Epidermal melanocyte (primary cell): ENCODE results near the gene FLAD1.

Experiments
- DNase-seq: peaks from one replicate; pipeline ENCODE4 v3.0.0; 2011; ENCODE audit warnings: low spot score; ENCODE audit not compliant: insufficient read length

FLAD1 gene

DNA sequence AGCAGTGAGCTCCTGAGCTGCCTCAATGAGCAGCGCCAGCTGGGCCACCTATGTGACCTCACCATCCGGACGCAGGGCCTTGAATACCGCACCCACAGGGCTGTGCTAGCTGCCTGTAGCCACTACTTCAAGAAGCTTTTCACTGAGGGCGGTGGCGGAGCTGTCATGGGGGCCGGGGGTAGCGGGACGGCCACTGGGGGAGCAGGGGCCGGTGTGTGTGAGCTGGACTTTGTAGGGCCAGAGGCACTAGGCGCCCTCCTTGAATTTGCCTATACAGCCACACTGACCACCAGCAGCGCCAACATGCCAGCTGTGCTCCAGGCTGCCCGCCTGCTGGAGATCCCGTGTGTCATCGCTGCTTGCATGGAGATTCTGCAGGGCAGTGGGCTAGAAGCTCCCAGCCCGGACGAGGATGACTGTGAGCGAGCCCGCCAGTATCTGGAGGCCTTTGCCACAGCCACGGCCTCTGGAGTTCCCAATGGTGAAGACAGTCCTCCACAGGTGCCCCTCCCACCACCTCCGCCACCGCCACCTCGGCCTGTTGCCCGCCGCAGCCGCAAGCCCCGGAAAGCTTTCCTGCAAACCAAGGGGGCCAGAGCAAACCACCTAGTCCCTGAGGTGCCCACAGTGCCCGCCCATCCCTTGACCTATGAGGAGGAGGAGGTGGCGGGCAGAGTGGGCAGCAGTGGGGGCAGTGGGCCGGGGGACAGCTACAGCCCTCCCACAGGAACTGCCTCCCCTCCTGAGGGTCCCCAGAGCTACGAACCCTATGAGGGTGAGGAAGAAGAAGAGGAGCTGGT is 31.8 kb downstream of the FLAD1 start:
- DNase-seq, result no peak

DNA sequence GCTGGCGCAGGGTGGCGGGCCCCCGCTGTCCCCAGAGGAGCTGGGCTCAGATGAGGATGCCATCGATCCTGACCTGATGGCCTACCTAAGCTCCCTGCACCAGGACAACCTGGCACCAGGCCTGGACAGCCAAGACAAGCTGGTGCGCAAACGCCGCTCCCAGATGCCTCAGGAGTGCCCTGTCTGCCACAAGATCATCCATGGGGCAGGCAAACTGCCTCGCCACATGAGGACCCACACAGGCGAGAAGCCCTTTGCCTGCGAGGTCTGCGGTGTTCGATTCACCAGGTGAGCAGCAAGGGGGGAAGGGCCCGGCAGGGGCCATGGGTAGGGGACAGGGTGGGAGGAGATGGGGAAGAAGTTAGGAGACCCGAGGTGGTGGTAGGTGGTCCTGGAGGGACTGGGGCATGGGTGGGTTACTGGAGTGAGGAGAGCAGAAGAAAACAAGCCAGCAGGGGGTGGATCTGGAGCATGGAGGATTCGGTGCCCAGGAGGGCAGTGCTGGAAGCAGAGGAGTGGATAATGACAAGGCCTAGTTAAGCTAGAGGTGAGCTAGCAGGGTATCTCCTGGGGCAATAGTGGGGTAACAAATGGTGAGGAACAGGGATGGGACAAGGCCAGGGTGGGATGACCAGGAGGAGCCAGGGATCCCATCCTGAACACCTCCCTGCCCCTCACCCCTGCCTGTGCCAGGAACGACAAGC is 32.5 kb downstream of the FLAD1 start:
- no peak for DNase-seq

DNA sequence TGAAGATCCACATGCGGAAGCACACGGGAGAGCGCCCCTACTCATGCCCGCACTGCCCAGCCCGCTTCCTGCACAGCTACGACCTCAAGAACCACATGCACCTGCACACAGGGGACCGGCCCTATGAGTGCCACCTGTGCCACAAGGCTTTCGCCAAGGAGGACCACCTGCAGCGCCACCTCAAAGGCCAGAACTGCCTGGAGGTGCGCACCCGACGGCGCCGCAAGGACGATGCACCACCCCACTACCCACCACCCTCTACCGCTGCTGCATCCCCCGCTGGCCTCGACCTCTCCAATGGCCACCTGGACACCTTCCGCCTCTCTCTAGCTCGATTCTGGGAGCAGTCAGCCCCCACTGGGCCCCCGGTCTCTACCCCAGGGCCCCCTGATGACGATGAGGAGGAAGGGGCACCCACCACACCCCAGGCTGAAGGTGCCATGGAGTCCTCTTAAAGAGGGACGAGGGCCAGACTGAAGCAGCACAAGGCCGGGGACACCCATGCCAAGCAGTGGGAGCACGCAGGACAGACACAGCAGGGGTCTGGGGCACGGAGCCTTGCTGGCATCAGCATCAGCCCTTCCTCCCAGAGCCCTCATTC is 33.2 kb downstream of the FLAD1 start:
- DNase-seq, result no peak

DNA sequence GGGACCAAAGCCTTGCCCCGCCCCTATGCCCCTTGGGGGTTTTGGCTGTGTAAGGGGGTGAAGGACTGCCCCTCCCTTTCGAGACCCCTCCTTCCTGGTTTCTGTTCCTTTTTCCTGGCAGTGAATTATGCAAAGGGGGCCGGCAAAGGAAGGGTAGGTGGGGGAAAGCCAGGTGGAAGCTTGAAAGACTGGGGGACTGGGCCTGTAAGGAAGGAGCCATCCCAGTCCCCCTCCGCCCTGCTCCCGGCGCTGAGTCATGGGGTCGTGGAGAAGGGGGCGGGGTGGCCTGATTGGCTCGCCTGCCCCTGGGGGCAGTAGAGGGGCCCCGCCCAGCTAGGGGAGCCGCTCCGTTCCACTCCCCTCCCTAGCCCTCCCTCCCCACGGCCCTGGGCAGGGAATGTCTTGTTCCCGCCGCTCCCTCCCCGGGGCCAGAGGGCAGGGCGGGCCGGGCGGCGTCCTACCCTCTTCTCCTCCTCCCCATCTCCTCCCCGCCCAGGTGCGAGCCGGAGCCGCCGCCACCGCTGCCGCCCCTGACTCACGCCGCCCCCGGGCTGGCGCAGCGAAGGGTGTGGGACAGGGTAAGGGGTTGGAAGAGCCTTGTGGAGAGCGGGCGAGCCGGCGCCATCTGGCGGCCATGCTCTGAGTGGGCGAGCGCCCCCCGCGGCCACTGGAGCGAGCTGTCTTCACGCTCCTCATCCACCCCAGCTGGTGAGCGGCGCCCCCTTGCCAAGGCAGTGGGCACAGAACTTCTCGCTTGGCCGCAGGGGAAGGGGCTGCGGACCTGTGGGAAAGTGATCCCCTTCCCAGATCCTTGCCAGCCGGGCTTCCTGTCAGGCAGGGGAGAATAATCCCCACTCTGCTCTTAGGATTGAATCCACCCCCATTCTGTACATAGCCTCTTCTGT is 34.1 kb downstream of the FLAD1 start:
- DNase-seq, result peak; percentile 77

DNA sequence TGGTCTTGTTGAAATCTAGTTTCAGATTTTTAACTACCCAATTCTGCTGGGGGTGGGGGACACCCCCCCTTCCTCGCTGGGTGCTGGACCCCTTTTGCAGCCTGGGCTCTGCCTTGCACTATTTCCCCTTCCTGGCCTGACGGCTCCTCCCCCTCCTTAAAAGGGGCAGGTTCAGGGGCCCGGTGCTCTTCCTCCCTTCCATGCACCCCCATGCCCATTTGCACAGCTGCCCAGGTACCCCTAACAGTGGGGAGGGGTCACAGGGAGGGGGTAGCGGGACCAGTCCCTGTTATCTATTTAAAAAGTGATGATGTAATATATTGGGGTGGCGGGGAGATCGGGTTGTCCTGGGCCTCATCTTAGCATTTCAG is 34.8 kb downstream of the FLAD1 start:
- no peak for DNase-seq

DNA sequence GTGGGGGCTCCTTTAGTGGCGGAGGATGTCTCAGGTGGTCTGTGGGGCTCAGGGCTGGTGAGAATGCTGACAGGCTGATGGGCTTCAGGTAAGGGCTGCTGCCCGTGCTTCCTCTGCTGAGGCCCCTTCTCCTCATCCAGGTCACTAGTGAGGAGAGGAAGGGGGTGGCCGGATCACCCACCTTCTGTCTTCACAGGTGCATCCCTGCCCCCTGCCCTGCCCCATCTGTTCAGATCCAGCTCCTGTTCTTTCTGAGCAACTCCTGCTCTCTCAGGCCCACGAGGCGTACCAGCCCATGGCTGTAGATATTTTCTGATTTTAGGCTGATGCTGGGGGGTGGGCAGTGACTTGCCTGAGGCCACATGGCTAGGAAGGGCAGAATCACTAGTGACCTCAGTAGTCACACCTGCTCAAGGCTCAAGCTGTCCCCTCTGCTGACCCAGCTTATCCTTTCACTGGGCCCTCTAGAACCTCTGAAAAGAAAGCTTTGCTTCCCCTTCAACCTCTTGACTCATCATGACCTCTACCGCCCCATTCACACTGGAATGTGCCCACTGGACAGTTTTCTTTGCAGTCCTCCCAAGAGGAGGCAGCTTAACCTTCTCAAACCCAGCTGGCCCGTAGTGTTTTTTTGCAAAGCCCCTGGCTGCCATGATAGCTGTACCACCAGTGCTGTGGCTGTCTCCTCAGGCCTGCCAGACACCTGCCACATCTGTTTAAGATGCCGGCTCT is 35.6 kb downstream of the FLAD1 start:
- no peak for DNase-seq

DNA sequence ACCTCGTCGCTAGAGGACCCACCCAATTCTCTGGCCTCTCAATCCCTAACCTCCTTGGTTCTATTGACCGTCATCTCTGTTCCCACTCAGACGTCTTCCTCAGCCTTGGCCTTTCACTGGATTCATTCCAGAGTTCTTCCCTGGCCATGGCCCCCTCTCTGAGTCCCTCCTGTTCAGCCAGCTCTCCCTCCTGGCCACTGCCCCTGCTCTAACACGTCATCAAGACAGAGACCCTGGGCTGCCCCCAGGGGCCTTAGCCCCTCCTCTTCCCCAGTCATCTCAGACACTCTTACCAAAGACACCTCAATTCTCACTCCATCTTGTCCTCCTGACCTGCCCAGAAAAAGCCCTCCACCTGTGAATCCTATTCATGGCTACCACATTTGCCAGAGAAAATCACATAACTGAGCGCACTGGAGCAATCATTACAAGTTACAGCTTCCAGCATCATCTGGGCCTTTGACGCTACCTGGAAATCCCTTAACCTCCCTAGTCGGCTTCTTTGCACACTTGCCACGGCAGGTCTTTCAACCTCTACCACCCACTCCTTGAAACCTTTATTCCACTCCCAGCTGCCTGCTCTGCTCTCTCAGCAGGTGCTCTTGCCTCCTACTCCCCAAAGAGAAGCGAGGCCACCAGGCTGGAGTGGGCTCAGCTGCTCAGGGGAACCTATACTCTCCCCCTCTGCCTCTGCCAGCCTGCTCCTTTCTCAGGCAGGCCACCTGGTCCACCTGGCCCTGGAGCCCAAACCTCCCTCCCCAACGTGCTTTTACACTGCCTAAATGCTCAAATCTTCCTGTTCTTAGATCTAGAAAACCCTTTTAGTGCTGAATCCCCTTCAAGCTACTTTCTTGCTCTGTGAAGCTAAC is 36.5 kb downstream of the FLAD1 start:
- no peak for DNase-seq

DNA sequence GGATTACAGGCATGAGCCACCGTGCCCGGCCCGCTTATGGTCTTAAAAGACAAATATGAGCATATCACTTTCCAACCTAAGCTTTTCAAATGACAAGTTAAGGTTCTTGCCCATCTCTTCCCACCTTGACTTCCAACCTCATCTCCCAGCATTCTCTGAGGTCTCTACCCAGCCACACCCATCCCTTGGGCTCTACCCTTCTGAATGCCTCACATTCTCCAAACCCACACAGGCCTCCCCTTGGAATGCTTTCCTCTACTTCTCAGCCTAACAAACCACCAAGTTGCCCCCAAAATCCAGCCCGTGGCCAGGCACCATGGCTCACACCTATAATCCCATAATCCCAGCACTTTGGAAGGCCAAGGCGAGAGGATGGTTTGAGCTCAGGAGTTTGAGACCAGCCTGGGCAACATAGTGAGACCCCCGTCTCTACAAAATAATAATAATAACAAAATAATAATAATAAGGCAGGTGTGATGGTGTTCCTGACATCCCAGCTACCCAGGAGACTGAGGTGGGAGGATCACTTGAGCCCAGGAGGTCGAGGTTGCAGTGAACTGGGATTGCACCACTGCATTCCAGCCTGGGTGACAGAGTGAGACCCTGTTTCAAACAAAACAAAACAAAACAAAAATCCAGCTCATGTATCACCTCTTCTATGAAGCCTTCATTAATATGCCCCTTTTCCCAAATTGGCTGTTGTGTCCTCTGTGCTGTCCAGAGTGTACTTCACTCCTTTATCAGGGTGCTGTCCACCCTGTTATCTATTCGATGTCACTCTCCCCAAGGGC is 39.2 kb downstream of the FLAD1 start:
- DNase-seq, result no peak

DNA sequence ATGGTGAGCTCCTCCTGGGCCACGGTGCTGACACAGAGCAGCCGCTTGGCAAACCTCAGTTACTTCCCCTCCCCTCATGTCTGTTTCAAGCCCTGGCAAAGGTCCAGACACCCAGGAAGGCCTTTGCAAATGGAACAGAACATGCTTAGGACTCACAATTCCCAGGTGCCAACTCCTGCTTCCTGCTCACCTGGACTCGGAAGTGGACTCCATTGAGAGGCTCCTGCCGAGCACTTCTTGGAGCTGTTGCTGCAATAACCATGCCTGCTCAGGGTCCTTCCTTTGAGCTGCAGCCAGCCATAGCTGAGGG is 39.7 kb downstream of the FLAD1 start:
- no peak for DNase-seq

DNA sequence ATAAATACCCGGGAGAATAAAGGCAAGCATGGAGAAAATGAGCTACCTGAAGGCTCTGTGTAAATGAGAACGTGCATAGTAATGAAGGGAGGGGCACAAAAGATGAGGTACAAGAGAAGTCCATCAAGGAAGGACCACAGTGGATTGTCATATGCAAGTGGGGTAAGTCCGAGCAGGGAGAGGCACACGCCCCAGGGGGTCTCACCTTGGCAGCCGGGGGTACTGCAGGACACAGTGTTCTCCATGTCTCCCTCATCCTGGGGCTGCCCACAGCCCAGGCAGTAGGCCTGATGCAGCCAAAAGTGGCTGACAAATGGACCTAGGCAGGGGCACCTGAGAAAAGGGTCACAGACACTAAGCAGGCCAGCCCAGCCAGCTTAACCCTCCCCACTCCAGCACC is 40.5 kb downstream of the FLAD1 start:
- DNase-seq, result no peak

DNA sequence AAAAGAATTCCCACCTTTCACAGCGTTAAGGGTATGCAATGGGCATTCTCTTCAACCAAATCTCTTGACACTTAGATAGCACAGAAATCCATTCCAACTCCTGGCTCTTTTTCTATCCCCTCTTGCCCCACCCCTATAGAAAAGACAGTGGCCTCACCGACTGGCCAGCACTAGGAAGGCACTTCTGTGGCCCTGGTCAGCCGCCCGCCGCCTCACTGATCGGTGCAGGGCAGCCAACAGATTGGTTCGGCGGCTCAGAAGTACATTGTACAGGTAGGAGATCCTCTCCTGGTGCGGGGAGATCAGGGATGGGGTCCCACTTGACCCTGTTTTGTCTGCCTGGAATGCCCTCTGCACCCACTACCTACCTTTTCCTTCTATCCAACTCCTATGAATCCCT is 41.2 kb downstream of the FLAD1 start:
- no peak for DNase-seq

DNA sequence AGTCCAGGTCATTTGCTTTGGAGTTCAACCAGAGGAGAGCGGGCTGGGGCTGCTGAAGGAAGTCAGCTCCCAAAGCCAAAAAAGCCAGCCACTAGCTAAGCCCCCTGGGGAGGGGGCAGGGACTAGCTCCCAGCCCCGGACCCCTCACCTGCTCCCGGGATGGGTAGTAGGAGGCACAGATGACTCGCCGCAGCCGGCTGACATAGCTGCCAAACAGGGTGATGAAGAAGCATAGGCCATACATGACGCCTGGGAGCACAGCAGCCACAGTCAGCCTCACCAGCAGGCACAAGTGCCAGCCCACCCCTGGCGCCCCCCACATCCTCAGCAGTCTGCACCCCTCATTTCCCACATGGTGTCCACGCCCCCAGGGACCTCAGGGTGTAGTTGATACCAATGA is 43.0 kb downstream of the FLAD1 start:
- DNase-seq, result no peak

DNA sequence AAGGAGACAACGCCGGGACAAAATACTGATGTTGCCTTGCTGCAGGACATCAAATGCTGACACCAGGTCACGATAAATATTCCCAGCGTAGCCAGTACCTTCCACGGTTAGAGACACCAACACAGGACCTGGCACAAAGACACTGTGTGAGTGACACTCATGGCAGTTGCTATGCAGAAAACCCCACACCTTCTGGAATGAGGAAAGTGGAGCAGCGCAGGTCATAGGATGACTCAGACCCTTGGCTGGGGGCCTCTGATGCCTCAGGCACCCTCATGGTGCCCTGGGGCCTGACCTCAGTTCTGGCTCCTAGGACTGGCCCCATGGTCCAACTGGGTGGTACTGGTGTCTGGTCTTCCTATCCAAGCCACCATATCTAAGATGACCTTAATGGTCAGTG is 43.4 kb downstream of the FLAD1 start:
- no peak for DNase-seq

DNA sequence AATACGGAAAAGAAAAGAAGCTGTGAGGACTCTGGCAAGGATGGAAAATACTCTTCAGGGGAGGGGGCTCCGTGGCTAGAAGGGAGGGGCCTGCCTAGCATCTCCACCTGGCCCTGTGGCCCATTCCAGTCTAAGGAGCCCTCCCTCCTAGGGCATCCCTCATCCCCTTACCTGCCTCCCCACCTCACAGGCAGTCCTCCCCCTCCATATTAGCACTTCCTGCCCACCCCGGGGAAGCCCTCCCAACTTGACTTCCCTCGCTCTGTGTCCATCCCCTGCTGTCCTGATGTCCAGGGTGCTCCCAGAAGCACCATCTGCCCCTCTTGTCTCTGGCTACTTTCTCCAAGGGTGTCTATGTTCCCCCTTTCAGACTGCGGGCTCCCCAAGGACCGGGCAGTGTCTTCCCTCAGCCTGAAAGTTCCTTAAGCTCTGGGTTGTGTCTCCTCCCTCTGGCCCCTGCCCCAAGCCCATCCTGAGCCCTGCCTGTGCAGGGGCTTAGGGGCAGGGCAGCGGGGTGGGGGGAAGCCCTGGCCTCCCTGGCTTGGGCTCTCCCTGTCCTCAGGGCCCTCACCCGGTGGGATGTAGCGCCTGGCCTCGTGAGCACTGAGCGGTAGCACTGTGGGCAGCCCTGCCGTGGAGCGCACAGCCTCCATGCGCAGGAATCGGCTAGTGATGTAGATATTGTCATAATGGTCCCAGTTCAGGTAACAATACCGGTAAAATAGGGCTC is 46.5 kb downstream of the FLAD1 start:
- DNase-seq, result no peak

DNA sequence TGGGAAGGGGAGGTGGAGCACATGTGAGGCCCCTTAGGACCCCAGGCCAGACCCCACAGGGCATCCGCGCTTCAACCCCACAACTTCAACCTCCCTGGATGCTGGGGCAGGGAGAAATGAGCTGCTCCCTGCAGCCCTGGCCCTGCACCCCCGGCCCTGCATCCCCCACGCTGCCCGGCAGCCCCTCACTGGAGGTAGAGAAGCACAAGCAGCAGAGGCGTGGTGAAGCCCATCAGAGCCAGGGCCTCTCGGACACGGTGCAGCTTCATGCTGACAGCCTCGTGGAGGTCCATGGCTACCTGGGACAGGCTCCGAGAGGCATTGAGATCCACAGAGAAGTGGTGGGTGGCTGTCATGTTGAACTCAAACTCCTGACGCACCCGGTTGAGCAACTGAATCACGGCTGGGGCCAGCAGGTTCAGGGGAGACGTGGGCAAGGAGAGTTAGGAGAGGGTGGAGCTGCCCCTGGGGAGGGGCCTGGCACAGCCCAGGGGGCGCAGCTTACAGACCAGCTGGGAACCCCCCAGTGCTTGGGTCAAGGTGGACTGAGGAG is 47.2 kb downstream of the FLAD1 start:
- DNase-seq, result no peak

DNA sequence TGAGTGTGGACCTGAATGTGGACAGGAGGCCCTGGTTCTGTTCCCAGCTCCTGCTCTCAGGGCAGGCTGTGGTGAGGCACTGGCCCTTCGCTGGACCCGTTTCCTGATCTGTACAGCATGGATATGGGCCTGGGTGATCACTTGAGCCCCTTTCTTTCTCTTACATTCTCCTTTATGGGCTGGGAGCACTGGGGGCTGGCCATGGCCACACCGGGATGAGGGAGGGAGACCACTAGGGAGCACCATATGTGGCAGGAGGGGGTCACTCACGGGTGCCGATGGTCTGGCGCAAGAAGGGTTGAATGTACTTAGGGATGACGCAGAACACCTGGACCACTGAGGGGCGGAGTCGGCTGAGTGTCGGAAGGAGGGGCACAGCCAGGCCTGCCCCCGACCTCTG is 47.8 kb downstream of the FLAD1 start:
- DNase-seq, result no peak

DNA sequence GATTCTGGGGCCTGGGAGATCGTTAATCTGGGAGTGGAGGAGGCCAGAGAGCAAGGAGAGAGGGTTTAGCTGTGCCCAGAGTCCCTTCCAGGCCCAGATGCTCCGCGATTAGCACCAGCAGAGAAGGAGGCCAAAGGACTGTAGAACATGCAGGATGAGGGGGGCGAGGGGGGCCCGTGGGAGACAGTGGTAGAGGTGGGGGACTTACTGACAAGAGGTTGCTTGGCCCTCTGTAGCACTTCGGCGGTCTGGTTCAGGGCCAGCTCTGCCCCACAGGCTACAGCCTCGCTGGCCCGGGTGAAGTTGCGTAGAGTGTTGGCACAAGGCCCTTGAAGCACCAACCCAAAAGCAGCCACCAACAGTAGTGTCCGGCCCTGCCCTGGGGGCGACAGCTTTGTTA is 49.7 kb downstream of the FLAD1 start:
- no peak for DNase-seq

DNA sequence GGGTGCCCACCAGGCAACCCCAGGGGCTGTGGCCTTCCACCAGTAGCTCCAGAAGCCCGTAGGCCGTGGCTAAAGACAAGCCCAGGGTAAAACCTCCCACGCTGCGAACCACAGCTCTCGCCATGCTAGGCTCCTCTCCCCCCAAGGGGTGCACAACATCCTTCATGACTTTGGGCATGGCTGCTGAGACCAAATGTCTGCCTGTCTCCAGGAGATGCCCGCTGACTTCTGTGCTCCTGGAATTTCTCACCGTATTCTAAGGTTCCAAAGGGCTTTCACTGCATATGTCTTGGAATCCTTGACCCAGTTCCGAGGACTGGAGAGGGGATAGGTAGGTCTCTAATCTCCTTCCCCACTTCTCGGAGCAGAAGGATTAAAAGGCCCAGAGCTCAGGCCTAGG is 50.4 kb downstream of the FLAD1 start, which contains the start of the genes DCST1 and DCST2:
Gene DCST1 (plus strand): TSS at position 301 of the 400 bp plus-strand sequence. CDS start 213 bp downstream, outside the sequence.
Gene DCST2 (minus strand): TSS at position 258 of the 400 bp plus-strand sequence. CDS start 80 bp downstream, at position 178.
- no peak for DNase-seq
